Purkinje cell (primary cell): ENCODE results near the gene CRYBG1. TPM values are rescaled to one million over a fixed set of nuclear protein-coding genes. Genes with fewer than 3 reads are reported as not detected.

Experiments
- polyA plus RNA-seq: library from polyadenylated mRNA; unstranded; fragments of >200 nt; fragmentation: Nextera tagmentation; gene quantifications from 2 replicates; pipeline ENCODE4 v1.2.1, GENCODE V29; 2014

The CRYBG1 gene
- 1.8 and 3.1 TPM in 2 replicates for polyA plus RNA-seq

GRCh38 chr6:106360410-106360988, at the start of gene CRYBG1:
Gene CRYBG1 (plus strand): TSS chr6:106360717. CDS start chr6:106360909, 192 bp downstream.

GRCh38 chr6:106325336-106326178, 35.0 kb upstream of the CRYBG1 start, which contains the start of gene ATG5:
Gene ATG5 (minus strand): TSS chr6:106325760. CDS start chr6:106316208, 9,552 bp downstream.

Other genes with a start within 250 kb of the CRYBG1 start
- 18.6 and 32.7 TPM in 2 replicates for gene ATG5, start 35.0 kb upstream of the CRYBG1 start, polyA plus RNA-seq